NCI-H1105 treated with DMSO at 0.1 percent for 48 hours (cell line): ENCODE measurements around the gene PSMB10.
"Not testable (repeated sequence)": the region's sequence is repeated elsewhere in the genome, so short reads cannot be mapped to it uniquely, and the experiment has no call there.

Source experiments
- DNase-seq: peaks from one replicate; lab custom pipeline; 2025; lab: John Stamatoyannopoulos, UW

The PSMB10 gene

DNA sequence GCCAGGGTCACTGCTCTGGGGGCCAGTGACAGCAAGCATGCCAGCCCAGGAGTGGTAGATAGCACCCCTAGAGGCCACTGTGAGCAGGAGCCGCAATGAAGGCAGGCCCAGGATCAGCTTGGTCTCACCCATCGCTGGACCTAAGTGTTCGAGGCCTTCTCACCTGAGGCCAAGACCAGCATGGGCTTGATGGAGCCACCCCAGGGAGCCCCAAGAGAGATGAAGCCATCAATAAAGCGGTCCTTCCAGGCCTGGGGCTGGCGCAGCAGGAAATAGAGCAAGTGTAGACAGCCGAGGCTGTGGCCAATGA lies 5.5 kb upstream of the PSMB10 start:
- DNase-seq, result no peak

- no peak for DNase-seq
Measured at GRCh38 chr16:67941469-67942199, 5.0 kb upstream of the PSMB10 start.

GRCh38 chr16:67940446-67941089 lies 3.9 kb upstream of the PSMB10 start:
- DNase-seq, result no peak

- no peak for DNase-seq
Measured at GRCh38 chr16:67939507-67940445, 3.1 kb upstream of the PSMB10 start.

GRCh38 chr16:67937713-67938112 lies 1.1 kb upstream of the PSMB10 start:
- DNase-seq, result not testable (repeated sequence)

DNA sequence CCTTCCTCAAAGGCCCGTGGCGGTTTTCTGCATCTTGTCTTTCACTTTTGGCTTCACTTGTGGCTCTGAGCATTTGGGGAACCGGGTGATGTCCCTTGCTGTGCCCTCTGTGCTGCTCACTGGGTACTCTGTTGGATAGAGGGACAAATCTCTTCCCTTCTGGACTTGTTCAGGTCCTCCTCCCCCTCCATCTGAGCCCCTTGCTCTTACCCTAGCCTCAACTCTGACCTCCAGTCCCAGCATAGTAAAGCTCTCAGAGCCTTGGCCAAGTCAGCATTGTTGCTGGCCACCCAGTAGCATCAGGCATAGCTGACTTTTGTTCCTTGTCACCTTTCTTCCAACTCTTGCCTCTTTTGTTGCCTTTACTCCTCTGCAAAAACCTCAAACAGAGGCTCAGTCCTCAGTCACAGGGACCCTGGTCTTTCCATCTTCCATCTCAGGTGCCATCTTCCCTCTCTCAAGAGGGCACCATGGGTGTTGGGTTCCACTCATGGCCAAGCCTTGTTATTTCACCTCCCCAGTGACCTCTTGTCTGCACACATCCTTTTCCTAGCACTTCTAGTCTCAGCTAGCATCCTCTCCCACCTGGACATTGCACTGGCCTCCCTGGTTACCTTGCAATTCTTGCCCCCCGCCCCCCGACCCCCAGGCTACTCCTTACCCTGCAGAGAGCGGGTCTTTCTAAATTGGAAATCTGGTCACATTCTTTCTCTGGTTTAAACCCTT lies 393 bp upstream of the PSMB10 start:
- DNase-seq, result no peak

DNA sequence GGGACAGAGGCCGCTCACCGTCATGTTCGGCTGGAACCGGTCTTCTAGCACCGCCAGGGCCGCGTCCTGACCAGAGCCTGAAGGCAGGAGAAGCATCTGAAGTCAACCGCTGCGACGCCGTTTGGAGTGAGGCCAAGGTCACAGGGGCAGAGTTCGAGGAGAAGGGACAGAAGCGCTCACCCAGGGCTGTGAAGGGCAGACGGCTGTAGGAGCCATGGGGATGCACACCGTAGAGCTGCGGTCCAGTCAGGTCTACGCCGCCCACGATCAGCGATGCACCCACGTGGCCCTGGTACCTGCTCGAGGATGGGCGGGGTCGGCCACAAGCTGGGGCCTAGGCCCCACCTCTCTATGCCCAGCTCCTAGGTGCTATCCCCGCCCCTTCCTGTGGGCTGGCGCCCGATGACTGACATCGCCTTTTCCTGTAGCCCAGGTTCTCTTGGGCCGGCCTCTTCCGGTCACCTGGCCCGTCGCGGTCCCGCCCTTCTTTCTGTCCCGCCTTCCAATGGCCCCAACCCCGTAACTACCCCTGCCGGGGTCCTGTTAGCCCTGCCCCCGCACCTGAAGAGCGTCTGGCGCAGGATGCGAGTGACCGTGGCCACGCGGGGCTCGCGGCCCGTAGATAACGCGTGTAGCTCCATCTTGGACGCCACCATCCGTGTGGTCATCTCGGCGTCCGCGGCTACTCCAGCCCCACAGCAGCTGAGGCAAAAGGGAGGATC lies 1.1 kb downstream of the PSMB10 start:
- DNase-seq, result peak; percentile 91

DNA sequence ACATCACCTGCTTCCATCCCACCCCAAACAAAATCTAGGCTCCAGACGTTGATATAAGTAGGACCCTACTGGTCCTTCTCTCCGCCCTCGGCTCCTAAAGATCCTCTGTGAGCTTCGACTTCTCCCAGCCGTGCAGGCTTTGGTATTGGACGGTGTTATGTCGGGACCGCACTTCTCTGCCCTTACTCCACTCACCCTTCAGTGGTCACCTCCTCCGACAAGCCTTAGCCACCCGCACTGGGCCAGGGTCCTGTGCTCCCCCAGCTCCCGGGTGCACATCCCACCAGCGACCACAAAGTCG lies 1.6 kb downstream of the PSMB10 start:
- DNase-seq, result no peak

DNA sequence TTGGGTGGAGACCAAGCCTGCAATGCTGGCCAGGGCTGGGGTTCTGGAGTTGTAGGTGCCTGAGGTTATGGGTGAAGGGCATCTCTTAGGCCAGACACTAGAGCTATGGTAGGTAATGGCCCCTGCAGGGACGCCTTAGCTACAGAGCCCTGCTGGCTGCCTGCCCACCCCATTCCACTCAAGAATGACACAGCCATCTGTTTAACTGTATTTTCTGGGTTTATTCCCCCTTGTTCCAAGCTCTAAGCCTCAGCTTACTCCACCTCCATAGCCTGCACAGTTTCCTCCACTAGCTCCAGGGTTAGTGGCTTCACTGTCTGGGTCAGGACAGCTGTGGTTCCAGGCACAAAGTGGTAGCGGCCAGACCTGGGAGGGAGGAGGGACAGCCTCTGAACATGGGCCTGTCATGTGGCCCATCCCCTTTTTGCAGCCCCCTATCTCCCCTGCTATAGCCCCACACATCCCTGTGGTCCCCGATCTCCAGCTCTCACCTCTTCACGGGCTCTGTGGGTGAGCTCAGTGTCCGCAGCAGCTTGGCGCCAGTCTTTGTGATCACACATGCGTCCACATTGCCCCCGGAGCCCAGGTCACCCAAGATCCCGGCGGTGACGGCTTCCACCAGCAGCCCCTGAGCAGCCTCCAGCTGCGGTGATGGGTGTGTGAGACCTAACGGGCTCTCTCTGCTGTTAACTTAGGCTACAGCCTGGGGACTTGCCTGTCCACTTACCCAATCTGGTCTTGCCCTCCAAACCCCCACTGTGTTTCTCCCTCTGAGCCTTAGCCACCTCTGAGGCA lies 2.1 kb downstream of the PSMB10 start:
- no peak for DNase-seq

DNA sequence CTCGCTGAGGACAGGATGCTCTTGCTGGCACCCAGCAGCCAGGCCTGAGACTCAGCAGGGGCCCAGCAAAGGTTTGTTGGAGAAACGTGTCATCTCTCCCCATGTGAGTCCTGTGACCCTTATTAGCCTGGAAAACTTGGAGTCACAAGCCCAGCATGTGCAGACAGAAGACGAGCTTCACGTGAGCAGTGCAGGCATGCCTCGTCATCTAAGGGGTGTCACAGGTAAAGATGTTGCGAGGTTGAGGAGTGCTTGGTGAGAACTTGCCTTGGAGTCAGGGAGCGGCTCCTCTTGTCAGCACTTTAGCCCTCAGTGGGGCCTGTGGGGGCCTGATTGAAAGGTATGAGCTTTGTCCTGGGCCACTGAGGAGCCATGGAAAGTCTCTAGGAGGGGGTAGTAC lies 2.8 kb downstream of the PSMB10 start:
- DNase-seq, result no peak

- no peak for DNase-seq
Measured at GRCh38 chr16:67932462-67932840, 4.2 kb downstream of the PSMB10 start.

GRCh38 chr16:67931712-67932461 lies 4.8 kb downstream of the PSMB10 start, which contains the start of gene CTRL:
Gene CTRL (minus strand): TSS chr16:67931862. CDS start chr16:67931852, 10 bp downstream.
- no peak for DNase-seq

- no peak for DNase-seq
Measured at GRCh38 chr16:67930678-67931211, 5.9 kb downstream of the PSMB10 start.

GRCh38 chr16:67930191-67930590 lies 6.5 kb downstream of the PSMB10 start:
- no peak for DNase-seq

DNA sequence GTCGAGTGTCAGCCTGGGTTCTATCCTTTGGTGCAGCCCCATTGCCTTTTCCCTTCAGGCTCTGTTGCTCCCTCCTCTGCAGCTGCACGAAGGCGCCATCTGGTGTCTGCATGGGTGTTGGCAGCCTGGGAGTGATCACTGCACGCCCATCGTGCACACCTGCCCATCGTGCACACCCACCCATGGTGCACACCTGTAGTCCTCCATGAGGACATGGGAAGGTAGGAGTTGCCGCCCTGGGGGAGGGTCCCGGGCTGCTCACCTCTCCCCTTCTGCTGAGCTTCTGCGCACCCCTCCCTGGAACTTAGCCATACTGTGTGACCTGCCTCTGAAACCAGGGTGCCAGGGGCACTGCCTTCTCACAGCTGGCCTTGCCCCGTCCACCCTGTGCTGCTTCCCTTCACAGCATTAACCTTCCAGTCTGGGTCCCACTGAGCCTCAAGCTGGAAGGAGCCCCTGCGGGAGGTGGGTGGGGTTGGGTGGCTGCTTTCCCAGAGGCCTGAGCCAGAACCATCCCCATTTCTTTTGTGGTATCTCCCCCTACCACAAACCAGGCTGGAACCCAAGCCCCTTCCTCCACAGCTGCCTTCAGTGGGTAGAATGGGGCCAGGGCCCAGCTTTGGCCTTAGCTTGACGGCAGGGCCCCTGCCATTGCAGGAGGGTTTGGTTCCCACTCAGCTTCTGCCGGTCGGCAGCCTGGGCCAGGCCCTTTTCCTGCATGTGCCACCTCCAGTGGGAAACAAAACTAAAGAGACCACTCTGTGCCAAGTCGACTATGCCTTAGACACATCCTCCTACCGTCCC lies 7.9 kb downstream of the PSMB10 start:
- peak; percentile 56 for DNase-seq

GRCh38 chr16:67928147-67928546 lies 8.5 kb downstream of the PSMB10 start:
- no peak for DNase-seq

GRCh38 chr16:67927131-67927941 lies 9.3 kb downstream of the PSMB10 start:
- DNase-seq, result no peak

DNA sequence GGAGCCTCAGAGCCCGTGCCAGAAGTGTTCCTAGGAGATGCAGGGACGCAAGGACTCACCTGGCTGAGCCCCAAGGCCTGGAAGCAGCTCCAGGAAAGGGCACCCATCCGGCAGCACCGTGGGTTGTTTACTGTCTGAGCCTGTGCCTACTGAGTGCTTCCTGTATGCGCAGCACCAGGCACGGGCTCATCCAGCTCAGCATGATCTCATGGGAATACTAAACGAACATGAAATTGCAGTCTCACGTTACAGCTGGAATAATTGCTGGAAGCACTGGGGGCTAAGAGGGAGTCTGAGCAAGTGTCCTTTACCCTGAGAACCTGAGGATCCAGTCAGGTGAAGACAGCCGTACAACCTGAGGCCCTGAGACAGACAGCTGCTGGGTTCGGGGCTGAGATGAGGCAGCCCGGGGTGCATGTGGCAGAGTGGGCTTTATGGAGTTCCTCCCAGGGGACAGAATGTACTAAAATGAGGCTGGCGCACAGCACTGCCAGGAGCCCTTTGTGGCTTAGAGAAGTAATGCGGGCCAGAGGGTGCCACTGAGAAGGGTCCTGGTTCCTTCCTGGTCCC lies 10.4 kb downstream of the PSMB10 start:
- DNase-seq, result peak; percentile 70
